Measurements from ENCODE around the gene ANKMY1. TPM values are rescaled to one million over a fixed set of nuclear protein-coding genes. Genes with fewer than 3 reads are reported as not detected.
A peak's percentile ranks its signal among the peaks of the same experiment; 100 is the strongest.

ANKMY1 gene
- total and polyA plus RNA-seq, 2 of the 13 experiments (the other 11 are each of a cell fraction or from before 2014, with no cell fraction given): 11.7 to 18.8 TPM

DNA sequence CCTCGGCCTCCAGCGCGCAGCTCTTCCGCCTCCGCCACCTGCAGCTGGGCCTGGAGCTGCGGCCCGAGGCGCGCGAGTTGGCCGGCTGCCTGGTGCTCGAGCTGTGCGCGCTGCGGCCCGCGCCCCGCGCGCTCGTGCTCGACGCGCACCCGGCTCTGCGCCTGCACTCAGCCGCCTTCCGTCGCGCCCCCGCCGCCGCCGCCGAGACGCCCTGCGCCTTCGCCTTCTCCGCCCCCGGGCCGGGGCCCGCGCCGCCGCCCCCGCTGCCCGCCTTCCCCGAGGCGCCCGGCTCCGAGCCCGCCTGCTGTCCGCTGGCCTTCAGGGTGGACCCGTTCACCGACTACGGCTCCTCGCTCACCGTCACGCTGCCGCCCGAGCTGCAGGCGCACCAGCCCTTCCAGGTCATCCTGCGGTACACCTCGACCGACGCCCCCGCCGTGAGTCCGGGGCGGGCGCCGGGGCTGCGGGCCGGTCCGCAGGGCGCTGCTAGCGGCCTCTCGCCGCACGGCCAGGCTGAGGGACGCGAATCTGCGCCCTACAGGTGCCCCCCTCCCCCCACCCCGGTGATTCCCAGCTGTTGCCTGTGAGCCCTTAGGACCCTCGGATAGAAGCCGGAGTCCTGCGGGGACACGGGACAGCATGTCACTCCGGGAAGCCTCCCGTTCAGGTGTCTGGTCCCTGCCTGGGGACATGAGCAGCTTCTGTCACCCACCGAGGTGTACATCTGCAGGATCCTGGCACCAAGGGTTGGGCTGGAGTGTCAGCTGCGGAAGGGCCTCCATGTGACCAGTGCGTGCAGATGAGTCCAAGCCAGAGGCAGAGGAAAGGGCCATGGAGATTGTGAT is 11.1 kb upstream of the ANKMY1 start (continued):
- TF ChIP-seq ZBTB26 (CRISPR knock-in tag; IDR thresholded peaks at IDR 0.05; ENCODE audit: borderline replicate concordance) (peak; percentile 24), TBL1XR1 (IDR thresholded peaks at IDR 0.05; ENCODE audit: borderline replicate concordance, low read length, partially characterized antibody) (no peak), KDM5A (IDR thresholded peaks at IDR 0.05; ENCODE audit: borderline replicate concordance, low read length) (no peak), ZNF746 (CRISPR knock-in tag; IDR thresholded peaks at IDR 0.05) (no peak; the same call in 1 of the 2 replicates), MTA3 (CRISPR knock-in tag; IDR thresholded peaks at IDR 0.05) (no peak), SPEN (CRISPR knock-in tag; IDR thresholded peaks at IDR 0.05; ENCODE audit: low read depth) (no peak; the same call in 1 of the 2 replicates), TCF7L2 (IDR thresholded peaks at IDR 0.05; ENCODE audit: low read depth, low read length) (no peak), POLR2A (IDR thresholded peaks at IDR 0.05; ENCODE audit: insufficient read depth in 1 of 2, low read depth in 2 of 2, low read length in 2 of 2) (no peak), KLF9 (CRISPR knock-in tag; IDR thresholded peaks at IDR 0.05; ENCODE audit: low read depth) (no peak), ZNF460 (CRISPR knock-in tag; IDR thresholded peaks at IDR 0.05; ENCODE audit: borderline replicate concordance) (no peak), HIVEP1 (CRISPR knock-in tag; IDR thresholded peaks at IDR 0.05) (peak; percentile 55), ZNF720 (CRISPR knock-in tag; IDR thresholded peaks at IDR 0.05) (no peak), SIX4 (CRISPR knock-in tag; IDR thresholded peaks at IDR 0.05) (no peak), CEBPB (IDR thresholded peaks at IDR 0.05; ENCODE audit: borderline replicate concordance, low read depth, low read length) (no peak), KDM3A (CRISPR knock-in tag; IDR thresholded peaks at IDR 0.05; ENCODE audit: low read depth) (no peak), ZBTB21 (CRISPR knock-in tag; IDR thresholded peaks at IDR 0.05) (no peak), SALL2 (CRISPR knock-in tag; IDR thresholded peaks at IDR 0.05) (peak; percentile 84; the same call in 1 of the 2 replicates), ZSCAN31 (CRISPR knock-in tag; IDR thresholded peaks at IDR 0.05; ENCODE audit: low read depth) (no peak), GATA4 (IDR thresholded peaks at IDR 0.05; ENCODE audit: borderline replicate concordance, low read depth) (no peak), ZNF75D (CRISPR knock-in tag; IDR thresholded peaks at IDR 0.05; ENCODE audit: borderline replicate concordance) (no peak), TIGD3 (CRISPR knock-in tag; IDR thresholded peaks at IDR 0.05; ENCODE audit: borderline replicate concordance) (no peak), CHD4 (IDR thresholded peaks at IDR 0.05; ENCODE audit: borderline replicate concordance, low read length) (no peak), ATAD3A (CRISPR knock-in tag; IDR thresholded peaks at IDR 0.05) (no peak), MIER2 (CRISPR knock-in tag; IDR thresholded peaks at IDR 0.05) (no peak)
- TF ChIP-seq, protein P1, sequence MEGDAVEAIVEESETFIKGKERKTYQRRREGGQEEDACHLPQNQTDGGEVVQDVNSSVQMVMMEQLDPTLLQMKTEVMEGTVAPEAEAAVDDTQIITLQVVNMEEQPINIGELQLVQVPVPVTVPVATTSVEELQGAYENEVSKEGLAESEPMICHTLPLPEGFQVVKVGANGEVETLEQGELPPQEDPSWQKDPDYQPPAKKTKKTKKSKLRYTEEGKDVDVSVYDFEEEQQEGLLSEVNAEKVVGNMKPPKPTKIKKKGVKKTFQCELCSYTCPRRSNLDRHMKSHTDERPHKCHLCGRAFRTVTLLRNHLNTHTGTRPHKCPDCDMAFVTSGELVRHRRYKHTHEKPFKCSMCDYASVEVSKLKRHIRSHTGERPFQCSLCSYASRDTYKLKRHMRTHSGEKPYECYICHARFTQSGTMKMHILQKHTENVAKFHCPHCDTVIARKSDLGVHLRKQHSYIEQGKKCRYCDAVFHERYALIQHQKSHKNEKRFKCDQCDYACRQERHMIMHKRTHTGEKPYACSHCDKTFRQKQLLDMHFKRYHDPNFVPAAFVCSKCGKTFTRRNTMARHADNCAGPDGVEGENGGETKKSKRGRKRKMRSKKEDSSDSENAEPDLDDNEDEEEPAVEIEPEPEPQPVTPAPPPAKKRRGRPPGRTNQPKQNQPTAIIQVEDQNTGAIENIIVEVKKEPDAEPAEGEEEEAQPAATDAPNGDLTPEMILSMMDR (CRISPR knock-in tag; IDR thresholded peaks at IDR 0.05): no peak; the same call in 1 of the 2 replicates
- TF ChIP-seq, protein P2, sequence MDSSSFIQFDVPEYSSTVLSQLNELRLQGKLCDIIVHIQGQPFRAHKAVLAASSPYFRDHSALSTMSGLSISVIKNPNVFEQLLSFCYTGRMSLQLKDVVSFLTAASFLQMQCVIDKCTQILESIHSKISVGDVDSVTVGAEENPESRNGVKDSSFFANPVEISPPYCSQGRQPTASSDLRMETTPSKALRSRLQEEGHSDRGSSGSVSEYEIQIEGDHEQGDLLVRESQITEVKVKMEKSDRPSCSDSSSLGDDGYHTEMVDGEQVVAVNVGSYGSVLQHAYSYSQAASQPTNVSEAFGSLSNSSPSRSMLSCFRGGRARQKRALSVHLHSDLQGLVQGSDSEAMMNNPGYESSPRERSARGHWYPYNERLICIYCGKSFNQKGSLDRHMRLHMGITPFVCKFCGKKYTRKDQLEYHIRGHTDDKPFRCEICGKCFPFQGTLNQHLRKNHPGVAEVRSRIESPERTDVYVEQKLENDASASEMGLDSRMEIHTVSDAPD (CRISPR knock-in tag; IDR thresholded peaks at IDR 0.05): no peak

Measured in HepG2 (cell line).